ENCODE measurements around the gene TENM3.

Gene TENM3

DNA sequence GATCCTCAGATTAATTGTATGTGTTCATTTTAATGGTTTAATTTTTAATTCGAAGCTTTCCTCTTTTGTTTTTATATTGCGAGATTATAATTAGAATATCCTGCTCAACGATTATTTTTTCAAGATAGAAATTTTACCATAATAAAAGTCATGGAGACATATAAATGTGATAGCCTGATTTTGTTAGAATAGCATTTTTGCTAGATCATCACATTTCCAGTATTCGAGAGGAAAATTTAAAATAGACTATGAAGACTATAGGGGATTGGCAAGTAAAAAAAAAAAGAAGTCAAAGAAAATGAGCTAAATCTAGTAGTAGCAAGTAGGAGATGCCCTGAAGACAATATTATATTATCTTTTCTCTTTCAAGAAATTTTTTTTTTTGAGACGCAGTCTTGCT is 60.6 kb downstream of the TENM3 start:
- H3K79me2 ChIP-seq (ENCODE audit: insufficient read depth, low read length) = no peaks in the 10 kb centered on the region
- no peak overlapping the region for H2AFZ ChIP-seq (ENCODE audit: low read depth, low read length, severe bottlenecking)
- no peak overlapping the region for H3K27ac ChIP-seq (ENCODE audit: low read depth, low read length)
- H3K9ac ChIP-seq (ENCODE audit: low read length) = no peak overlapping the region
- H3K36me3 ChIP-seq (ENCODE audit: low read length) = no peaks in the 10 kb centered on the region
- no peak overlapping the region for H3K4me2 ChIP-seq (ENCODE audit: low read depth, low read length, poor library complexity, severe bottlenecking)
- no peak overlapping the region for H3K4me3 ChIP-seq (ENCODE audit: insufficient read depth, low read length, poor library complexity, severe bottlenecking)
- H4K20me1 ChIP-seq (ENCODE audit: low read depth, low read length) = no peaks in the 10 kb centered on the region
- no peaks in the 10 kb centered on the region for H3K9me3 ChIP-seq (ENCODE audit: insufficient read depth, low read length)
- no peaks in the 10 kb centered on the region for H3K27me3 ChIP-seq (ENCODE audit: low read length)
- no peaks in the 10 kb centered on the region for H3K9me2 ChIP-seq (replicated peaks; ENCODE audit: insufficient read depth, low read length)
- H3F3A ChIP-seq (ENCODE audit: insufficient read depth) = no peaks in the 10 kb centered on the region
- TF ChIP-seq CTCF (IDR thresholded peaks at IDR 0.05; ENCODE audit: insufficient read depth, low read length, poor library complexity, severe bottlenecking) (no peak), EZH2phosphoT487 (conservative IDR thresholded peaks at IDR 0.05; ENCODE audit: low read length) (no peak)

- Histone ChIP-seq H3K9me2 (replicated peaks; ENCODE audit: insufficient read depth, low read length) (no peaks in the 10 kb centered on the region), H4K20me1 (ENCODE audit: low read depth, low read length) (no peaks in the 10 kb centered on the region), H2AFZ (ENCODE audit: low read depth, low read length, severe bottlenecking) (no peak overlapping the region), H3K27me3 (ENCODE audit: low read length) (no peaks in the 10 kb centered on the region), H3K9me3 (ENCODE audit: insufficient read depth, low read length) (no peaks in the 10 kb centered on the region), H3K4me2 (ENCODE audit: low read depth, low read length, poor library complexity, severe bottlenecking) (no peak overlapping the region), H3K79me2 (ENCODE audit: insufficient read depth, low read length) (no peaks in the 10 kb centered on the region), H3K9ac (ENCODE audit: low read length) (no peak overlapping the region), H3K27ac (ENCODE audit: low read depth, low read length) (no peak overlapping the region), H3K4me3 (ENCODE audit: insufficient read depth, low read length, poor library complexity, severe bottlenecking) (no peak overlapping the region), H3K36me3 (ENCODE audit: low read length) (no peaks in the 10 kb centered on the region), H3F3A (ENCODE audit: insufficient read depth) (no peaks in the 10 kb centered on the region)
- TF ChIP-seq EZH2phosphoT487 (conservative IDR thresholded peaks at IDR 0.05; ENCODE audit: low read length) (no peak), CTCF (IDR thresholded peaks at IDR 0.05; ENCODE audit: insufficient read depth, low read length, poor library complexity, severe bottlenecking) (no peak)
Measured at GRCh38 chr4:182306792-182307507, 63.7 kb downstream of the TENM3 start.

GRCh38 chr4:182307746-182308145 is 64.5 kb downstream of the TENM3 start:
- Histone ChIP-seq H3K4me3 (ENCODE audit: insufficient read depth, low read length, poor library complexity, severe bottlenecking) (no peak overlapping the region), H3K36me3 (ENCODE audit: low read length) (no peaks in the 10 kb centered on the region), H3K79me2 (ENCODE audit: insufficient read depth, low read length) (no peaks in the 10 kb centered on the region), H3K27me3 (ENCODE audit: low read length) (no peaks in the 10 kb centered on the region), H4K20me1 (ENCODE audit: low read depth, low read length) (no peaks in the 10 kb centered on the region), H3K9me2 (replicated peaks; ENCODE audit: insufficient read depth, low read length) (no peaks in the 10 kb centered on the region), H2AFZ (ENCODE audit: low read depth, low read length, severe bottlenecking) (no peak overlapping the region), H3K4me2 (ENCODE audit: low read depth, low read length, poor library complexity, severe bottlenecking) (no peak overlapping the region), H3F3A (ENCODE audit: insufficient read depth) (no peaks in the 10 kb centered on the region), H3K9me3 (ENCODE audit: insufficient read depth, low read length) (no peaks in the 10 kb centered on the region), H3K9ac (ENCODE audit: low read length) (no peak overlapping the region), H3K27ac (ENCODE audit: low read depth, low read length) (no peak overlapping the region)
- TF ChIP-seq CTCF (IDR thresholded peaks at IDR 0.05; ENCODE audit: insufficient read depth, low read length, poor library complexity, severe bottlenecking) (no peak), EZH2phosphoT487 (conservative IDR thresholded peaks at IDR 0.05; ENCODE audit: low read length) (no peak)
